GM19238 (cell line): ENCODE results near the gene EPHB4.

ENCODE experiments used
- DNase-seq: peaks from one replicate; pipeline ENCODE4 v3.0.0; 2011; ENCODE audit warnings: low spot score; ENCODE audit not compliant: insufficient read length

Gene EPHB4

GRCh38 chr7:100854146-100854895, 27.0 kb upstream of the EPHB4 start:
- no peak for DNase-seq

- DNase-seq, result peak; percentile 98
Observed at GRCh38 chr7:100852048-100852872, 24.9 kb upstream of the EPHB4 start, which contains the start of gene SLC12A9. Gene SLC12A9, plus strand, starts transcription at chr7:100852713. Its CDS starts 1,485 bp downstream, at chr7:100854198.

GRCh38 chr7:100847360-100847759, 20.0 kb upstream of the EPHB4 start:
- no peak for DNase-seq

- DNase-seq, result no peak
Observed at GRCh38 chr7:100840470-100841100, 13.3 kb upstream of the EPHB4 start.

GRCh38 chr7:100839361-100839760, 12.0 kb upstream of the EPHB4 start:
- DNase-seq, result no peak

- peak; percentile 85 for DNase-seq
Observed at GRCh38 chr7:100837099-100837836, 9.9 kb upstream of the EPHB4 start.

- DNase-seq, result no peak
Observed at GRCh38 chr7:100836812-100837098, 9.4 kb upstream of the EPHB4 start.

- no peak for DNase-seq
Observed at GRCh38 chr7:100835903-100836811, 8.8 kb upstream of the EPHB4 start.

GRCh38 chr7:100832281-100832633, 4.9 kb upstream of the EPHB4 start:
- no peak for DNase-seq

GRCh38 chr7:100830396-100830795, 3.1 kb upstream of the EPHB4 start:
- DNase-seq, result no peak

GRCh38 chr7:100829150-100829716, 1.9 kb upstream of the EPHB4 start:
- DNase-seq, result no peak

GRCh38 chr7:100826514-100827329, 601 bp downstream of the EPHB4 start:
- DNase-seq, result no peak

GRCh38 chr7:100825751-100826513, 1.4 kb downstream of the EPHB4 start:
- no peak for DNase-seq

- no peak for DNase-seq
Observed at GRCh38 chr7:100825215-100825671, 2.1 kb downstream of the EPHB4 start.

GRCh38 chr7:100824499-100825214, 2.7 kb downstream of the EPHB4 start:
- no peak for DNase-seq

GRCh38 chr7:100823534-100823933, 3.8 kb downstream of the EPHB4 start:
- no peak for DNase-seq

GRCh38 chr7:100823140-100823525, 4.2 kb downstream of the EPHB4 start:
- no peak for DNase-seq
